Stimulated activated CD8-positive, alpha-beta memory T cell treated with anti-CD3 and anti-CD28 coated beads, Interleukin-4, amount 100 ng/mL, for 48 hours (primary cell): Measurements from ENCODE around the gene KARS1.

ENCODE experiments used
- DNase-seq: peaks from one replicate; pipeline ENCODE4 v3.0.0-alpha.2; 2020

Gene KARS1

GRCh38 chr16:75578725-75579124 lies 68.7 kb downstream of the KARS1 start:
- DNase-seq, result no peak

- no peak for DNase-seq
Observed at GRCh38 chr16:75578212-75578611, 69.3 kb downstream of the KARS1 start.
